Common myeloid progenitor, CD34-positive (primary cell): Measurements from ENCODE around the gene KRTAP29-1.

ENCODE experiments used
- CTCF ChIA-PET: fragments of 350-600 bp; sonication (Branson Sonifier 250); formaldehyde crosslinking; loops from one replicate; lab custom pipeline; 2021; ENCODE audit warnings: antibody characterized with exemption; lab: Charles Lee
- POLR2A ChIA-PET: fragments of 350-600 bp; sonication (Branson Sonifier 250); formaldehyde crosslinking; loops from one replicate; lab custom pipeline; 2021; ENCODE audit warnings: antibody characterized with exemption; lab: Charles Lee
- DNase-seq, 3 donors: peaks; one replicate each; pipeline versions ENCODE4 v3.0.0 to v3.0.0-alpha.2; 2013
- H3K27ac ChIP-seq, 2 experiments: 1 replicate in 1 of 2; 2 replicates in 1 of 2; pipeline ENCODE4 v1.7.0; 2013; ENCODE audit warnings: inconsistent platforms in 2 of 2, low read length in 2 of 2, mild to moderate bottlenecking in 2 of 2, low read depth in 1 of 2, moderate library complexity in 1 of 2; ENCODE audit not compliant: severe bottlenecking in 2 of 2, insufficient read depth in 1 of 2, poor library complexity in 1 of 2
- H3K27me3 ChIP-seq, 5 experiments: replicated peaks in 2 of 5; 1 replicate in 3 of 5; 2 replicates in 2 of 5; pipeline versions ENCODE4 v1.6.1 to v1.7.0; 2013; ENCODE audit warnings: low read length in 4 of 5, mild to moderate bottlenecking in 2 of 5, moderate library complexity in 2 of 5, inconsistent platforms in 1 of 5; ENCODE audit not compliant: insufficient read depth in 5 of 5, control insufficient read depth in 4 of 5
- H3K36me3 ChIP-seq, 4 experiments: 1 replicate in 2 of 4; 2 replicates in 2 of 4; pipeline versions ENCODE4 v1.6.1 to v1.7.0; 2013; ENCODE audit warnings: low read length in 3 of 4, control low read depth in 1 of 4, mild to moderate bottlenecking in 1 of 4; ENCODE audit not compliant: control insufficient read depth in 4 of 4, insufficient read depth in 4 of 4
- H3K4me1 ChIP-seq, 4 experiments: 1 replicate in 3 of 4; 2 replicates in 1 of 4; pipeline versions ENCODE4 v1.6.1 to v1.7.1; 2013; ENCODE audit warnings: low read length in 3 of 4, mild to moderate bottlenecking in 3 of 4, control low read depth in 1 of 4, inconsistent platforms in 1 of 4, moderate library complexity in 1 of 4; ENCODE audit not compliant: control insufficient read depth in 4 of 4, insufficient read depth in 4 of 4; ENCODE audit errors: control extremely low read depth in 1 of 4
- H3K4me3 ChIP-seq, 7 experiments: 1 replicate in 4 of 7; 2 replicates in 3 of 7; pipeline versions ENCODE4 v1.5.1 to v1.7.0; 2013; ENCODE audit warnings: mild to moderate bottlenecking in 7 of 7, low read length in 6 of 7, moderate library complexity in 6 of 7, inconsistent platforms in 2 of 7, low read depth in 2 of 7, control low read depth in 1 of 7; ENCODE audit not compliant: insufficient read depth in 4 of 7, control insufficient read depth in 1 of 7; ENCODE audit errors: extremely low read depth in 1 of 7
- H3K9me3 ChIP-seq, 5 experiments: 1 replicate in 4 of 5; 2 replicates in 1 of 5; pipeline versions ENCODE4 v1.6.1 to v1.7.1; 2013; ENCODE audit warnings: low read length in 4 of 5, mild to moderate bottlenecking in 2 of 5, inconsistent platforms in 1 of 5, low read depth in 1 of 5, moderate library complexity in 1 of 5; ENCODE audit not compliant: control insufficient read depth in 4 of 5, insufficient read depth in 2 of 5; ENCODE audit errors: control extremely low read depth in 1 of 5
- WGBS: methylation state at CpG from one replicate; pipeline ENCODE4 v1.1.5; 2013; ENCODE audit not compliant: insufficient coverage; 5-methylcytosine and 5-hydroxymethylcytosine counted together

Gene KRTAP29-1

DNA sequence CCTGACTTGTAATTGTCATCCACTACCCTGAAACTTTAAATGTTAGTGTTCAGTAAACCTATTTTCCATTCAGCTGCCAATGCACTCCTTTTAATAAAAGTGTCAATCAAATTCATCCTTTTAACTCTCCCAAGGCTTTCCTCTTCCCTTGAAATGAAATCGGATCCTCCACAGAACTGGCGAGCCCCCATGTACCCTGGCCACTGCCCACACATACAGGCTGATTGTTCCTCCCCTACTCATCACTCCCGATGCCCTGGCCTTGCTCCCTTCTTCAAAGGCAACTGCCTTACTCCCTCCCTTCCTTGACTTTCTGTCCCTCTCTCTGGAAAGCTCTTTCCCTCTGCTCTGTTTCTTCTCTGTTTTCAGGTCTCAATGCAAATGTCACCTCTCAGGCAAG lies 40.4 kb upstream of the KRTAP29-1 start:
- 94% methylated on average over 3 of the region's 3 CpGs for WGBS
- Histone ChIP-seq H3K4me1 (peaks cover 0 to 2% (median 0%) of the 10 kb centered on the region in 4 experiments), H3K27me3 (no peaks in the 10 kb centered on the region), H3K36me3 (no peaks in the 10 kb centered on the region), H3K4me3 (no peak overlapping the region), H3K27ac (no peak overlapping the region), H3K9me3 (peaks cover 0 to 13% (median 5%) of the 10 kb centered on the region in 5 experiments)
- POLR2A ChIA-PET, result no interaction called here
- no peak for DNase-seq
- CTCF ChIA-PET, result interaction anchor here (2.0 kb wide), 1 partner anchor 9 kb away, joined by 5 read pairs; no protein-coding TSS in a partner anchor

DNA sequence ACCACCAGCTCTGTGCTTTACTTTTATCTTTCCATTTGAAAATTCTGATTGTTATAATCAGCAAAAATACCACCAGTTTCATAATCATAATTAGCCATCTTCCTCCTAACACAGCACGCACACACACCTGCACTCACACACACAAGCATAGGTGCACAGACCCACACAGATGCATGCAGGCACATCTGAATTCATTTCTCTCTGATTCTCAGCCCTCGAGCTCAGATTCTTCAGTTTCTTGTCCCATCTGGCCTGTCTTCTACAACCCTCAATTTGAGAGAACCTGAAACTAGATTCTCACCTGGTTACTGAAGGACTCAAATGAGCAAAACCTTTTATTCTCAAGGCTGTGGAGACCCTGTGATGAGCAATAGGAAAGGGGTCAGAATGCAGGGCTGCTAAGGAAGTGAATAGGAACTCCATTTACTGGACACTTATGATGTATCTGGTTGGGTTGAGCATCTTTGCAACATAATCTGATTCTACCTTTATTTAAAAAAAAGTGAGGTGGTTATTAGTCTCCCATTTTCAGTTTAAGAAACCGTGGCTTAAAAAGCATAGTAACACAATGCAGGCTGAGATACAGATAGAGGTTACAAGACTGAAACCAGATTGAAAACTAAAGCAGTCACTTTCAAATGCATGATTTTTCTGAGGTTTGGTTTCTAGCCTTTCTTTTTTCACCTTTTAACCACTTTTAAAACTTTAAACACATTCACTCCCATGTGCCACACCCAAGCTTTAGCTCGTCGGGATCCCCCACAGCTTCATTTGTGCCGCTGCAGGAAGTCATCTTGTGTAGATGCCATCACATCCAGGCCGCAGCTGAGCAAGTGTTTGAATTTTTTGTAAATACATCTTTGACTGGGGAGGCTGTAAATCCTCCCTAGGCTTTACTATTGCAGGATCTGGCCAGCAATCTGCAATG lies 38.5 kb upstream of the KRTAP29-1 start:
- Histone ChIP-seq H3K4me1 (peaks cover 0 to 2% (median 0%) of the 10 kb centered on the region in 4 experiments), H3K27ac (no peak overlapping the region), H3K27me3 (no peaks in the 10 kb centered on the region), H3K9me3 (peaks cover 0 to 13% (median 5%) of the 10 kb centered on the region in 5 experiments), H3K4me3 (no peak overlapping the region), H3K36me3 (no peaks in the 10 kb centered on the region)
- ChIA-PET CTCF (no interaction called here), POLR2A (no interaction called here)
- no peak for DNase-seq
- 95% methylated on average over 6 of the region's 7 CpGs for WGBS

DNA sequence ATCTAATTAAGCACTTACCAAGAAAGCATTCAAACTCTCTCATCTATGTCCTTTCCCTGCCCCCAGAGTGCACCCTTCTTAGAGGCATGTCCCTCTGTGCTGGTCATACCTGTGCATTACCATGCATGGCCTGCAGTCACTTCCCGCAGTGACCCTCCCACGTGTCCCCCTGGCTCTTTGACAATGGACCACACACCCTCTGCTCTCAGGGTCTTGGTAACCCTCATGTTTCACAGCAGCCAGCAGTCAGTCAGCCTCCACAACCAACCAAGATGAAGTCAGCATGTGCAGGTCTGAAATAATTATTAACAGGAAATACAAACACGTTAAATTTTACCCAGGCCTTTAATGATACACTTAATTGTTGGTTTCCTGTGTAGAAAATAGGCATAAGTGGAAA lies 37.8 kb upstream of the KRTAP29-1 start:
- no peaks in the 10 kb centered on the region for H3K27me3 ChIP-seq
- POLR2A ChIA-PET, result no interaction called here
- no peak for DNase-seq
- peaks cover 0 to 2% (median 0%) of the 10 kb centered on the region in 4 experiments for H3K4me1 ChIP-seq
- no peaks in the 10 kb centered on the region for H3K36me3 ChIP-seq
- H3K4me3 ChIP-seq, result no peak overlapping the region
- 90% methylated on average over 2 of the region's 3 CpGs for WGBS
- CTCF ChIA-PET, result interaction anchor here (0.7 kb wide), 1 partner anchor 18 kb away, joined by 3 read pairs; no protein-coding TSS in a partner anchor
- H3K27ac ChIP-seq, result no peak overlapping the region
- peaks cover 0 to 13% (median 5%) of the 10 kb centered on the region in 5 experiments for H3K9me3 ChIP-seq

DNA sequence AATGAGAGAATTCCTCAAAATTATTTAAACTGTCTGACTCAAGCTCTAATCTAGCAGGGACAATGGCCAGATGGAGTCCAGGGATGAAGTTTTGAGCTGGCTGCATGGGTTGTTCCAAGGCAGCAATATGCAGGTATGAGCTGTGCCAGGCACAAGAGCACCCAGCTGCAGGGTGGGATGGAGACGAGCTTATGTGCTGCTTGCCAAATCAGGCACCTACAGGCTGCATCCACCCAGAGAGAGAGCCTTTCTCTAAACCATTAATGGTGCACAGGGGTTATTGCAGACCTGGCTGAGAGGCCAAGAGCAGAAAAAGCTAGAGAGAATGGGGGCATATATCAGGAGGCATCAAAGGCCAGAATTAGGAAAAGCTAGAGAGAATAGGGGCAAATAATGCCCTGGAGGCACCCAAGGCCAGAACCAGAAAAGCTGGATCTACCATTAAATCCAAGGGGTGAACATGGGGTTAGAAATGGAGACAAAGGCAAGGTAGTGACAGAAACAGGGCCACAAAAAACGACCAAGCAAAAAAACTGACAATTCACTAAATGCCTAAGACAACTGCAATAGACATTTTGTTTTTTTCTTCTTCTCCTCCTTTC lies 37.0 kb upstream of the KRTAP29-1 start:
- H3K4me1 ChIP-seq, result peaks cover 0 to 2% (median 0%) of the 10 kb centered on the region in 4 experiments
- H3K27me3 ChIP-seq, result no peaks in the 10 kb centered on the region
- no peak overlapping the region for H3K4me3 ChIP-seq
- no peaks in the 10 kb centered on the region for H3K36me3 ChIP-seq
- no peak overlapping the region for H3K27ac ChIP-seq
- ChIA-PET CTCF (interaction anchor here (0.7 to 0.9 kb wide), 2 partner anchors 10 to 17 kb away, joined by 3 read pairs; no protein-coding TSS in a partner anchor), POLR2A (no interaction called here)
- DNase-seq, result no peak
- H3K9me3 ChIP-seq, result peaks cover 0 to 13% (median 5%) of the 10 kb centered on the region in 5 experiments
- WGBS, result 100% methylated on average over 1 of the region's 2 CpGs

DNA sequence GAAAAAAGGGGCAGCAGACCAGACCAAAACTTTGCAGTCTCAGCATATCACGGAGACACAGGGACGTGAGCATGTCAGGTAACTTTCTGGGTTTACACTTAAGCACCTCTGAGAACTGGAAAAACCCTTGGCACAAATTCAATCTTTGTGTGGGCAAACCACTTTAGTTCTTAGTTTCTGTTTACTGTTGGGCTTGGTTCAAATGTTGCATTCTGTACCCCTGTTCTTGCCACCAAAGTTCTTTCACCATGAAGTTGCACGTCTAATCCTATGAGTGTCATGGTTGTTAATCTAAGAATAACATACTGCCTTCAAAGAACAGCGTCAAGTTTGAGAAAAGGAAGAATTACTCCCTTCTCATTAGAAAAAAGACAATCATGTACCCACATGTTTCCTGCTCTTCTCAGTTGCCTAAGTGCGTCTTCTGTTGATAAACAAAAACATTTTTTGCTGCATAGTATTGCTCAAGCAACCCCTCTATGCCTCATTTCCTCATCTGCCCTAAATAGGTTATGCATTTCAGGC lies 36.4 kb upstream of the KRTAP29-1 start:
- ChIA-PET CTCF (interaction anchor here (0.9 kb wide), 1 partner anchor 9 kb away, joined by 3 read pairs; no protein-coding TSS in a partner anchor), POLR2A (interaction anchor here (0.6 kb wide), 1 partner anchor 255 kb away, joined by 3 read pairs; the partner anchor contains the start of gene KRTAP4-7)
- H3K36me3 ChIP-seq, result no peaks in the 10 kb centered on the region
- no peaks in the 10 kb centered on the region for H3K27me3 ChIP-seq
- no peak overlapping the region for H3K4me3 ChIP-seq
- H3K27ac ChIP-seq, result no peak overlapping the region
- WGBS, result 27% methylated on average over 2 of the region's 5 CpGs
- peak in 2 of 3 donors; percentile 70 to 76 for DNase-seq
- peaks cover 0 to 13% (median 5%) of the 10 kb centered on the region in 5 experiments for H3K9me3 ChIP-seq
- peaks cover 0 to 2% (median 0%) of the 10 kb centered on the region in 4 experiments for H3K4me1 ChIP-seq

DNA sequence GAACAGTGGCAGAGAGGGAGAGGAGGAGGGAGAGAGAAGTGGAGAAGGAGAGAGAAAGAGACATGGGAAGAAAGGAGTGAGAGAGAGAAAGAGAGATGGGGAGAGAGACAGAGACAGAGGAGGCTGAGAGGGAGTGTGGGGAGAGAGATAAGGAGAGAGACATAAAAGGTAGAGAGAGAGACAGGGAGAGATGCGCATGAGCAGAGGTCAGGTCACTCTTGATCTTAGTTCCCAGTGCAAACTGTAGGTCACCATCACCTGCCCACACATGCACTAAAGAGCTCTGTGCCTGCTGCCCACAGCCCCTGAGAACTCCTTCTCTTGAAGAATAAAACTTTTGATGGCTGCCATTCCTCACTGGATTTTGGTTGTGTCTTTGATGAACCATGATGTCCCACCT lies 33.1 kb upstream of the KRTAP29-1 start:
- ChIA-PET CTCF (no interaction called here), POLR2A (no interaction called here)
- no CpG with 5 or more reads among the region's 1 CpG for WGBS

More for the DNA sequence above, 33.1 kb upstream of the KRTAP29-1 start:
- H3K27ac ChIP-seq, result no peak overlapping the region
- H3K4me3 ChIP-seq, result no peak overlapping the region
- no peak for DNase-seq
- no peaks in the 10 kb centered on the region for H3K36me3 ChIP-seq
- H3K9me3 ChIP-seq, result no peaks in the 10 kb centered on the region
- no peaks in the 10 kb centered on the region for H3K27me3 ChIP-seq
- H3K4me1 ChIP-seq, result peaks cover 0 to 2% (median 0%) of the 10 kb centered on the region in 4 experiments
